Prostate gland (tissue), 2 donors: ENCODE results near the gene SMIM24.

Source experiments
- POLR2A ChIP-seq: fragments of 450-650 bp; IDR thresholded peaks from one replicate; pipeline ENCODE4 v1.6.1; 2016; ENCODE audit warnings: antibody characterized with exemption, mild to moderate bottlenecking
- POLR2AphosphoS5 ChIP-seq: sonication (generic); formaldehyde crosslinking; IDR thresholded peaks from one replicate; pipeline ENCODE4 v1.6.1; 2017; ENCODE audit warnings: antibody characterized with exemption
- TF ChIP-seq, protein P1 (sequence below), 4 experiments: fragments of 200-600 bp in 2 of 4; fragments of 450-650 bp in 2 of 4; sonication (generic) in 2 of 4; IDR thresholded peaks; 1 replicate in 3 of 4; 2 replicates in 1 of 4; pipeline ENCODE4 v1.5.1; 2016 to 2019; ENCODE audit warnings: antibody characterized with exemption in 4 of 4, mild to moderate bottlenecking in 2 of 4, moderate library complexity in 2 of 4

DNA sequence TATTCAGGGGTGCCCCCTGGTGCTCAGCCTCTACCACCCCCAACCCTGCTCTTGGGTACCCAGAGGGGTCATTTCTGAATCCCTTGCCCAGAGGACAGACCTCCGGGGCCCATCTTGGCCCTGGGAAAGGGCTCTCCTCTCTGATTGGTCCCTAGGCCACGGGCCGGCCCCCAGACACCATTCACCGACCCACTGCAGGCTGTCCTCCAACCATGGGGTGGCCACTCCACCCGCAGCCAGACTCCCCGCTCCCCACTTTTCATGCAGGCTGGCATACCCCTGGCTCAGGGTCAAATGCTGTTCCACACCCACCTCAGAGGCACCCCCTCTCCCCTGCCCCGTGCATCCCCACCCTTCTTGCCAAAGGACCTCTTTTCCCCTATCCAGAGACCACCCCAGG, 14.8 kb downstream of the SMIM24 start:
- TF ChIP-seq, protein P1, sequence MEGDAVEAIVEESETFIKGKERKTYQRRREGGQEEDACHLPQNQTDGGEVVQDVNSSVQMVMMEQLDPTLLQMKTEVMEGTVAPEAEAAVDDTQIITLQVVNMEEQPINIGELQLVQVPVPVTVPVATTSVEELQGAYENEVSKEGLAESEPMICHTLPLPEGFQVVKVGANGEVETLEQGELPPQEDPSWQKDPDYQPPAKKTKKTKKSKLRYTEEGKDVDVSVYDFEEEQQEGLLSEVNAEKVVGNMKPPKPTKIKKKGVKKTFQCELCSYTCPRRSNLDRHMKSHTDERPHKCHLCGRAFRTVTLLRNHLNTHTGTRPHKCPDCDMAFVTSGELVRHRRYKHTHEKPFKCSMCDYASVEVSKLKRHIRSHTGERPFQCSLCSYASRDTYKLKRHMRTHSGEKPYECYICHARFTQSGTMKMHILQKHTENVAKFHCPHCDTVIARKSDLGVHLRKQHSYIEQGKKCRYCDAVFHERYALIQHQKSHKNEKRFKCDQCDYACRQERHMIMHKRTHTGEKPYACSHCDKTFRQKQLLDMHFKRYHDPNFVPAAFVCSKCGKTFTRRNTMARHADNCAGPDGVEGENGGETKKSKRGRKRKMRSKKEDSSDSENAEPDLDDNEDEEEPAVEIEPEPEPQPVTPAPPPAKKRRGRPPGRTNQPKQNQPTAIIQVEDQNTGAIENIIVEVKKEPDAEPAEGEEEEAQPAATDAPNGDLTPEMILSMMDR (IDR thresholded peaks at IDR 0.05), result no peak
- TF ChIP-seq POLR2A (no peak), POLR2AphosphoS5 (no peak)
